Loucy (cell line): ENCODE results near the gene KCNH1.

Experiments used
- H2AFZ ChIP-seq: fragments of 200-600 bp; sonication (generic); 2 replicates; pipeline ENCODE4 v1.6.0; 2016; ENCODE audit warnings: antibody characterized with exemption, mild to moderate bottlenecking, low read length, moderate library complexity
- H3F3A ChIP-seq: fragments of 200-600 bp; 2 replicates; pipeline ENCODE4 v1.6.0; 2016; ENCODE audit warnings: antibody characterized with exemption, low read depth, mild to moderate bottlenecking
- H3K27me3 ChIP-seq: fragments of 200-600 bp; sonication (generic); 2 replicates; pipeline ENCODE4 v1.6.1; 2014; ENCODE audit warnings: low read length, mild to moderate bottlenecking; ENCODE audit not compliant: insufficient read depth, poor library complexity, severe bottlenecking
- H3K36me3 ChIP-seq: fragments of 200-600 bp; sonication (generic); 2 replicates; pipeline ENCODE4 v1.6.1; 2016; ENCODE audit warnings: low read length; ENCODE audit not compliant: insufficient read depth
- H3K4me1 ChIP-seq: fragments of 200-600 bp; sonication (generic); 2 replicates; pipeline ENCODE4 v1.5.1; 2014; ENCODE audit warnings: low read length, mild to moderate bottlenecking; ENCODE audit not compliant: insufficient read depth, poor library complexity, severe bottlenecking
- H3K4me2 ChIP-seq: fragments of 200-600 bp; sonication (generic); 2 replicates; pipeline ENCODE4 v1.6.0; 2014; ENCODE audit warnings: antibody characterized with exemption, low read length, low read depth, mild to moderate bottlenecking; ENCODE audit not compliant: poor library complexity, severe bottlenecking
- H3K4me3 ChIP-seq: fragments of 200-600 bp; sonication (generic); 2 replicates; pipeline ENCODE4 v1.5.1; 2014; ENCODE audit warnings: low read length, mild to moderate bottlenecking, mixed read lengths; ENCODE audit not compliant: poor library complexity, severe bottlenecking
- H3K79me2 ChIP-seq: fragments of 200-600 bp; sonication (generic); 2 replicates; pipeline ENCODE4 v1.6.1; 2014; ENCODE audit warnings: low read length; ENCODE audit not compliant: insufficient read depth
- H3K9ac ChIP-seq: fragments of 200-600 bp; sonication (generic); 2 replicates; pipeline ENCODE4 v1.6.0; 2014; ENCODE audit warnings: mild to moderate bottlenecking, low read depth, low read length, moderate library complexity; ENCODE audit not compliant: poor library complexity, severe bottlenecking
- H3K9me2 ChIP-seq: fragments of 200-600 bp; sonication (generic); replicated peaks from 2 replicates; pipeline ENCODE4 v1.6.1; 2016; ENCODE audit warnings: low read depth, low read length, mixed read lengths
- H3K9me3 ChIP-seq: fragments of 200-600 bp; sonication (generic); 2 replicates; pipeline ENCODE4 v1.6.1; 2014; ENCODE audit warnings: mild to moderate bottlenecking, antibody characterized with exemption, low read length, low read depth; ENCODE audit not compliant: insufficient read depth
- H4K20me1 ChIP-seq: fragments of 200-600 bp; sonication (generic); 2 replicates; pipeline ENCODE4 v1.6.0; 2014; ENCODE audit warnings: antibody characterized with exemption, low read length, mild to moderate bottlenecking; ENCODE audit not compliant: insufficient read depth, poor library complexity, severe bottlenecking
- CTCF ChIP-seq: fragments of 200-600 bp; sonication (generic); conservative IDR thresholded peaks from 2 replicates; pipeline ENCODE4 v1.5.1; 2014; ENCODE audit warnings: mild to moderate bottlenecking, antibody characterized with exemption, low read length
- EZH2phosphoT487 ChIP-seq: fragments of 200-600 bp; IDR thresholded peaks from 2 replicates; pipeline ENCODE4 v1.6.1; 2018; ENCODE audit warnings: antibody characterized with exemption, mild to moderate bottlenecking, moderate library complexity, borderline replicate concordance

The KCNH1 gene

GRCh38 chr1:210741564-210741963 is 392.4 kb downstream of the KCNH1 start:
- H3K36me3 ChIP-seq, result no peaks in the 10 kb centered on the region
- no peaks in the 10 kb centered on the region for H3K4me1 ChIP-seq
- no peak overlapping the region for H2AFZ ChIP-seq
- no peak for TF ChIP-seq CTCF
- no peak for TF ChIP-seq EZH2phosphoT487
- no peak overlapping the region for H3K4me3 ChIP-seq
- no peaks in the 10 kb centered on the region for H3F3A ChIP-seq
- H4K20me1 ChIP-seq, result no peaks in the 10 kb centered on the region
- H3K9me2 ChIP-seq, result no peaks in the 10 kb centered on the region
- no peaks in the 10 kb centered on the region for H3K27me3 ChIP-seq
- no peaks in the 10 kb centered on the region for H3K79me2 ChIP-seq
- no peak overlapping the region for H3K4me2 ChIP-seq
- no peaks in the 10 kb centered on the region for H3K9me3 ChIP-seq
- no peak overlapping the region for H3K9ac ChIP-seq

- H3K4me3 ChIP-seq, result no peak overlapping the region
- TF ChIP-seq CTCF, result no peak
- TF ChIP-seq EZH2phosphoT487, result no peak
- H3K4me1 ChIP-seq, result no peaks in the 10 kb centered on the region
- H3K79me2 ChIP-seq, result no peaks in the 10 kb centered on the region
- H3K9ac ChIP-seq, result no peak overlapping the region
- no peaks in the 10 kb centered on the region for H3K27me3 ChIP-seq
- no peaks in the 10 kb centered on the region for H4K20me1 ChIP-seq
- H3K36me3 ChIP-seq, result no peaks in the 10 kb centered on the region
- no peaks in the 10 kb centered on the region for H3K9me3 ChIP-seq
- no peaks in the 10 kb centered on the region for H3F3A ChIP-seq
- no peak overlapping the region for H3K4me2 ChIP-seq
- no peaks in the 10 kb centered on the region for H3K9me2 ChIP-seq
- H2AFZ ChIP-seq, result no peak overlapping the region
Measured at GRCh38 chr1:210739627-210740026, 394.3 kb downstream of the KCNH1 start.

- Histone ChIP-seq H3K9me2 (no peaks in the 10 kb centered on the region), H3K4me3 (no peak overlapping the region), H3K9ac (no peak overlapping the region), H2AFZ (no peak overlapping the region), H4K20me1 (no peaks in the 10 kb centered on the region), H3K79me2 (no peaks in the 10 kb centered on the region), H3K4me1 (peaks cover under 1% of the 10 kb centered on the region), H3F3A (no peaks in the 10 kb centered on the region), H3K36me3 (no peaks in the 10 kb centered on the region), H3K9me3 (no peaks in the 10 kb centered on the region), H3K4me2 (no peak overlapping the region), H3K27me3 (no peaks in the 10 kb centered on the region)
- TF ChIP-seq CTCF (no peak), EZH2phosphoT487 (no peak)
Measured at GRCh38 chr1:210738256-210738655, 395.7 kb downstream of the KCNH1 start.
